GM18951 (cell line): ENCODE results near the gene PHC2.

Experiments
- POLR2A ChIP-seq: IDR thresholded peaks from 4 replicates; pipeline ENCODE4 v1.6.1; 2011; ENCODE audit warnings: mild to moderate bottlenecking; ENCODE audit not compliant: insufficient read length, insufficient read depth; ENCODE audit errors: extremely low read depth
- in situ Hi-C: fragments of 300-500 bp; cut with MboI; formaldehyde crosslinking; loops from one replicate; pipeline ENCODE4 v1.12.0; 2022; ENCODE audit warnings: low sequenced_read_pairs, mixed read lengths, inconsistent platforms; ENCODE audit not compliant: unreplicated experiment

Gene PHC2

DNA sequence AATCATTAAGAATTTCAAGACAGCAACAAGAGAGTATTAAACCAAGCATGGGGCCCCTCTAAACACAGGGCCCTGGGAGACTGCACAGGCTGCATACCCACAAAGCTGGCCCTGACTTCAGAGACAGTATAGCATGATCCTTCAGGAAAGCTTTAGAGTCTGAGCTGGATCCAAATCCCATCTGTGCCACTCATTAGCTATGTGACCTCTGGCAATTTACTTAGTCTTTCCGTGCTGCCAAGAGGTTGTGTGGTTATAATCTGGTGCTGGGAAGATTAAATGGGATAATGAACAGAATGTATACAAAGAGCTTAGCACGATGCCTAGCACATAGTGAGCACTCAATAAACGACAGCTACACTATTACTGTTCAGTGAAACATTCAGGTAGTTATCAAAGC lies 4.0 kb downstream of the PHC2 start:
- in situ Hi-C loops = no loop called here
- no peak for TF ChIP-seq POLR2A

- TF ChIP-seq POLR2A = no peak
- in situ Hi-C loops = no loop called here
Measured at GRCh38 chr1:33425900-33426299, 5.0 kb downstream of the PHC2 start.

GRCh38 chr1:33424610-33425009 lies 6.3 kb downstream of the PHC2 start:
- in situ Hi-C loops = no loop called here
- no peak for TF ChIP-seq POLR2A

GRCh38 chr1:33424205-33424604 lies 6.7 kb downstream of the PHC2 start:
- in situ Hi-C loops = no loop called here
- TF ChIP-seq POLR2A = no peak

- in situ Hi-C loops = no loop called here
- no peak for TF ChIP-seq POLR2A
Measured at GRCh38 chr1:33420870-33421775, 9.8 kb downstream of the PHC2 start.

DNA sequence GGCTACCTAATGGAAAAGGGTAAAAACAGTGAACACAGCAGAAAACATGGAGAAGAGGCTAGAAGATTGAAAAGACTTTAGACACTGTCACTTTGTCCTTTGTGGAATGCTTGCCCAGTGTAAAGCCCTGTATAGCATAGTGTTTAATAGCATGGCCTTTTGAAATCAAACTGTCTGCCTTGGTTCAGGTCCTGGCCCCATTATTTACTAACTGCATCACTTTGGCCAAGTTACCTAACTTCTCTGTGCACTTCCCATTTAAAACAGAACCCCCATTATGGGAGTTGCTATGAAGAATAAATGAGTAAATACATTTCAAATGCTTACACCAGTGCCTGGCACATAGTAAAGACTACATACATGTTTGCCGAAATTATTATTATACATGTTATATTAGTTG lies 12.1 kb downstream of the PHC2 start:
- no peak for TF ChIP-seq POLR2A
- in situ Hi-C loops = no loop called here

DNA sequence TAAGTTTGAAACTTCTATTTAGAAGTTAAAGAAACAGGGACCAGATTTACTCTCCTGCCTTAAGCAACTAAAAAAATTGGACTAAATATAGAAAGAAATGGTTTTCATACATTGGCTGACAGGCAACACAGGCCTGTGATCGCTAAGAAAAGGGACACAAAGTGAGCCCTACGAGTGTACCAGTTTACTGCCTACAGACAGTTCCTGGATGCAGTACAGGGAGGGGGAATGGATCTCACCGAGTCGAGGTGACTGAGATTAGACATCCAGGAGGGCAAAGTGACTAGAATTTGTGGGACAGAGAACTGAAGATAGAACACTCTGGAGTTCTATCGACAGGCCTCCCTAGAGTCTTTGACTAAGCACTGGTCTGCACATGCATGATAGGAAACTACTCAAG lies 16.0 kb downstream of the PHC2 start:
- no peak for TF ChIP-seq POLR2A
- in situ Hi-C loops = no loop called here

GRCh38 chr1:33410091-33410701 lies 20.7 kb downstream of the PHC2 start:
- in situ Hi-C loops = no loop called here
- TF ChIP-seq POLR2A = no peak

GRCh38 chr1:33408093-33408436 lies 22.8 kb downstream of the PHC2 start:
- no peak for TF ChIP-seq POLR2A
- in situ Hi-C loops = no loop called here

DNA sequence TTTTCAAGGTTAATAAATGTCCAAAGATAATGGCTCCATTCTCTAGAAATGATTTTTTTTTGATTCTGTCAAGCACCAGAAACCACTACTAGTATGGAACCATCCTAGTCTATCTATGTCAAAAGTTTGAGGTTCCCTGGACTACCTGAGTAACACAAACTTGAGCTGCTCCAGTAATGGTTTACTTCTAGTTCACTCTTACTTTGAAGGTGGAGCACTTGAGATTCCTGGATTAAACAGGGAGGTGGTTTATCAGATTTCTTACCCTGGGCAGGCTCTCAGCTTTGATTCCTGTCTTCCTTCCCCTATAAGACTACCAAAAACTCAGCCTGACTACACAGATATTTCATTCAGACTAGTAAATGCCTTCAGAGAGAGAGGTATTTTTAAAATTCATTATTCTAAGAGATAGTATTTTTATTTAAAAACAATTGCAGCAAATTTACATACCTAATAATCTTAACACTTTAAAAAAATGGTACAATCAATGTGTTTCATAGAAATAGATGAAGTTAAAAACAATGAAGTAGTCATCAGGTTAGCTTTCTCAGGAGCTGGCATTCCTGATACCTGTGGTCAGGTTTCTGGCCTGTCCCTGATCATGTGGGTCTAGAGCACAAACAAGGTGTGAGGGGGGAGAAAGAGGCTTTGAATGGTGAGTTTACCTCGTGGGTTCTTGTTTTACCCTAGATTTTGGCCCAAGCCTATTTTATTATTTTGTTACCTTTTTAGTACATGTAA lies 23.4 kb downstream of the PHC2 start:
- no peak for TF ChIP-seq POLR2A
- in situ Hi-C loops = no loop called here

DNA sequence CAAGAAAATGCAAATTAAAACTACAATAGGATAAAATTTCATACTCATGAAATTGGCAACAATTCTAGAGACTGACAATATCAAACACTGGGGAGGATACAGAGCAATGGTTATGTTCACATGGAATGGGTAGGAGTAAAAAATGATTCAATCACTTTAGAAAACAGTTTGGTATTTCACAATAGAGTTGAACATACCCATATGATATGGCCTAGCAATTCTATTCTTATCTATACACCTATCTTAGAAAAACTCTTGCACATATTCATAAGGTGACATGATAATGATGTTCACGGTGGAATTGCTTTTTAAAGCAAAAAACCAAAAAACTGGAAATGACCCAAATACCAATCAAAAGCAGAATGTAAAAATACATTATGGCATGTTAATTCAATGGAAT lies 28.7 kb downstream of the PHC2 start:
- in situ Hi-C loops = no loop called here
- TF ChIP-seq POLR2A = no peak

GRCh38 chr1:33401471-33401870 lies 29.4 kb downstream of the PHC2 start:
- in situ Hi-C loops = no loop called here
- no peak for TF ChIP-seq POLR2A

DNA sequence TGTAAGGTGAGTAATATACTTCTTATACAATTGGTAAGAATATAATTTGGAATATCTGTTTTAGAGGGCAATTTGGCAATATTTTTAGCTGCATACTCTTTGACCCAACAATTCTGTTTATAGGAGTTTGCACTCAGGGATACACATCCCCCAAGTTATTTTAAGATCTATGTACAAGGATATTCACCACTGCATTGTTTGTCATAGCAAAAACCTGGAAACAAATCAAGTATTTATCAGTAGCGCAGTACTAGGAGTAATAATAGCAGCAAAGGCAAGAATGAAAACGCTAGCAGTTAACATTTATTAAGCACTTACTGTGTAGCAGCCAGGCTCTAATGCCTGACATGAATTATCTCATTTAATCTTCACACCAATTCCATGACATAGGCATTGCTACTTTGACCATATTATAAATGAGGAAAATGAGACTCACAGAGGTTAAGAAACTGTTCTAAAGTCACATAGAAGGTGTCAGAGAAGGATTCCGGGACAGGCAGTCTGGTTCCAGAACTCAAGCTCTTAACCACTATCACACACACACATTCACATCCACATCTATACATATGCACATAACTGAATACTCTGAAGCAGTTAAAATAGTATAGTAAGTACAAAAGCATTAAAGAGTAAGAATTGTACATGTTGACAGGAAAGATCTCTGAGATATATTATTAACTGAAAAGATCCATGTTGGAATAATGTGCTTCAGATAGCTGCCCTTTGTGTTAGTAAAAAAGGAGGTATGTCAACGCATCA lies 30.6 kb downstream of the PHC2 start:
- no peak for TF ChIP-seq POLR2A
- in situ Hi-C loops = no loop called here
